GM19193 (cell line): ENCODE data around the gene TOLLIP.

Source experiments
- POLR2A ChIP-seq: IDR thresholded peaks from 4 replicates; pipeline ENCODE4 v1.6.1; 2011; ENCODE audit not compliant: insufficient read depth, insufficient read length; ENCODE audit errors: extremely low read depth

Gene TOLLIP

DNA sequence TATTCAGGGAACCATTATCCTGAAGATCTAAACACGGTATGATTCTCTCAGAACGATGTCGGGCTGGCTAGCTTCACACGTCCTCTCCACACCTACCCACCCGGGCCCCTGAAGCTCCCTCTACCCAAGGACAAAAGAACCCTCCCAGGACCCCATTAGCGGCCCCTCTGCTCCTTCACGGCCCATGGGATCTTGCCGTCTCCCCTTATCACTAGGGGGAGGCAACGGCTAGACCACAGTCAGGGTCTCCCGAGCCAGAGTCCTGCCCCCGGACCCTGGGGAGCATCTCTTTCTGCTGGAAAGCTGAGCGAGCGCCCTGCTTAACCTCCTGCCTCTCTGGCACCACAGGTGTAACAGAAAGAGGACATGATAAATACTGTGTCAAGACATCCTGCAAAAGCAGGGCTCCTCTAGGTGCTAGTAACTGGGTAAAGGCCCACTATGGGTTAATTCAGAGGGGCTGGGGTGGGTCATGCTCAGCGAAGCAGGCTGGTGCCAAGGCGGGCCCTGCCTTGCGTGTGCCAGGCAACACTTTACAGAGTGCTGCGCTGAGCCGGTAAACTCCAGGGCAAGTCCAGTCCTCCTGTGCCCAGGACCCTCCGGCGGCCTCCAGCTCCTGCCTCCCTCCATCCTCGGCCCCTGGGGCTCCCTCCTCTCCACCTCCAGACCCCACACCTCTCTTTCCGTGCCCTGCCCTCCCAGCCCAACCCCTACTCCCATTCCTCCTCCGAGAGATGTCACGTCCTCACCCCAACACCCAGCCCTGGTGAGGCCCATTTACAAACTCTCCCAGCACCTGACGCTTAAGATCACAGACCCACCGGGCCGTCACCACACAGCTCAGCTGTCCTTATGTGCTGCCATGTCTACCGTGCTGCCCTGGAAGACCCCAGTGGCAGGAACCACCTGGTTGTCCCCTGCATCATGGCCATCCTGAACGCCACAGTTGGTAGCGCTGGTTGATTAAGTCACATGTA, 3.0 kb downstream of the TOLLIP start:
- no peak for TF ChIP-seq POLR2A

DNA sequence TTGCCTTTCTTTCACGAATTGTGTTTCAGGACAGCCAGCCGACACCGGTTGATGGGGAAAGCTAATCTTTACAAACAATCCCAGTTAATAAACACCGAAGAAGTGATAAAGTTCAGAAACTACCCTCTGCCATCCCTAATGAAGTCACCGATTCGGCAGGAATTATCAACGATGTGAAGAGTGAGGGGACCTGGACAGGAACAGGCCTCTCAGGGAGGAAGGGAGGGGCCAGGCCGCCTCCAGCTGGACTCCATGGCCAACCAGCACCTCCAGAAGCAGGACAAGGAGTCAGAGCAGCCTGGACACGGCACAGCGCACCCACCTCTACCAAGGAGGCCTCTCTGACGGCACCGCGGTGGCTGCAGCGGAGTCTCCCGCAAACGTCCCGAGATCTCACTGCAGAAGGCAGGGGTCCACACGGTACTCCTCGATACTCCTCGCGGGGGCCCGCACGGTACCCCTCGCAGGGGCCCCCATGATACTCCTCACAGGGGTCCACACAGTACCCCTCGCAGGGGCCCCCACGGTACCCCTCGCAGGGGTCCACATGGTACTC, 3.9 kb downstream of the TOLLIP start:
- no peak for TF ChIP-seq POLR2A

- no peak for TF ChIP-seq POLR2A
Measured at GRCh38 chr11:1305063-1305495, 4.4 kb downstream of the TOLLIP start.

- no peak for TF ChIP-seq POLR2A
Measured at GRCh38 chr11:1304380-1304779, 5.1 kb downstream of the TOLLIP start.

DNA sequence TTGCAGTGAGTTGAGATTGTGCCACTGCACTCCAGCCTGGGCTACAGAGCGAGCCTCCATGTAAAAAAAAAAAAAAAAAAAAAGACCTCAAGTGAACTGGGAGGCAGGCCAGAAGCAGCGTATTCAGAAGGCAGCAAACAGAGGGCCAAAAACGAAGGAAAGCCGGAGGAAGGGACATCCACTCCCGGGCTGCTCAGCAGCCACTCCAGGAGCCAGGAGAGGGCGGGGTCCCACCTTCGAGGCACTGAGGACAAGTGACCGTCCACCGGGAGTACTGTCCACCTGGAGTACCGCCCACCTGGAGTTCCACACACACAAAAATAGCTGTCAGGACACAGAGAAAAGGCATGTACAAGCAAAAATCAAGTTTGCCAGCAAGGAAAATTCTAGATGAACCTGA, 5.5 kb downstream of the TOLLIP start:
- TF ChIP-seq POLR2A, result no peak

- TF ChIP-seq POLR2A, result no peak
Measured at GRCh38 chr11:1303126-1303821, 6.2 kb downstream of the TOLLIP start.

- TF ChIP-seq POLR2A, result no peak
Measured at GRCh38 chr11:1302461-1303125, 6.8 kb downstream of the TOLLIP start.

- no peak for TF ChIP-seq POLR2A
Measured at GRCh38 chr11:1302041-1302460, 7.4 kb downstream of the TOLLIP start.

DNA sequence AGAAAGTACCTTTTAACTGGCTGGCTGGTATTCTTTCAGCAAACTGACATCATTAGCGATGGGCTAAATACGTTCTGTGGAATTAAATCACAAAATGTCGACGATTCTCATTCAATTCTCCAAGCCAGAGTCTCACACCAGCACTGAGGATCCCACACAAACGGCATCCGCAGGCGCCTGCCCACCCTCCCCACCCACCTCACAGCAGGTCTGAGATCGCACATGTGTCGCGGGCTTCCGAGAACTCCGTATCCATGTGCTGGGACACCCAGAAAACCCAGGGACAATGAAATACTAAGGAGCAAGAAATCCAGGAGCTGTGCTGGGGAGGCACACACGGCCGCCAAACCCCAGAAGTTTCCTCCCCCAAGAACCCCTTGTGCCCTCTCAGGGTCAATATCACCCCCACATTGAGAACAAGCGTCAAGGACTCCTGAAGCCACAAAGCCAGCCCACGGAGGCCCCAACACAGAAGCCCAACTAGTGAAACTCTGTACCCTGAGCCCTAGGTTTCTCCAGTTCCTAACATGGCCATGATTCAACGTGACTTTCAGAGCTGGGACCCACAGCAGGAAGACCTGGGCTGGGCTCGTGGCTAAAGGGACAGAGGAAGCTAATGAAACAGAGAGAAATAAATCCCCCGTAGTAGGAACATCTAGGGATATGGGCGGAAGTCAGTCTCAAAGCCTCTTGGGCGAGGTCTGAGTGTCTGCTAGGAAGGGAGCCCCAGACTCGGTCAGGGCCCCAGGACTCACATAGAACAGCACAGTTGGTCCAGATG, 8.0 kb downstream of the TOLLIP start:
- no peak for TF ChIP-seq POLR2A

GRCh38 chr11:1300569-1301187, 8.8 kb downstream of the TOLLIP start:
- no peak for TF ChIP-seq POLR2A

DNA sequence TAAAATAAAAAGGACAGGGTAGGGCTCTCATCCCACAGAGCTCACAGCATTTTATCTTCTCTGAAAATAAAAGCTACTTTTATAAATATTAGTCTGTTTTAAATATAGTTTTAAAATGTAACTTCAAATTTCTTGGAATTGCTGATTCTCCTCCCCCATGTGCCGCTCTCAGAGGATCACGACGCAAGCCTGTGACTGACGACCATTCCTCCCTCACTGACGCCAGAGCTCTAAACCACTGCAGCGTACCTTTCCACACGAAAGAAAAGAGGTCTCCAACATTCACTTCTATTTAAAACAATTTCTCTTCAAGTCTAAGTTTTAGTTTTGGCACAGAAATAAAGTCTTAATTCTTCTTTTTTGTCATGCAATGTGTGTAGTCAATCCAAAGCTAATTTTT, 9.3 kb downstream of the TOLLIP start:
- no peak for TF ChIP-seq POLR2A

DNA sequence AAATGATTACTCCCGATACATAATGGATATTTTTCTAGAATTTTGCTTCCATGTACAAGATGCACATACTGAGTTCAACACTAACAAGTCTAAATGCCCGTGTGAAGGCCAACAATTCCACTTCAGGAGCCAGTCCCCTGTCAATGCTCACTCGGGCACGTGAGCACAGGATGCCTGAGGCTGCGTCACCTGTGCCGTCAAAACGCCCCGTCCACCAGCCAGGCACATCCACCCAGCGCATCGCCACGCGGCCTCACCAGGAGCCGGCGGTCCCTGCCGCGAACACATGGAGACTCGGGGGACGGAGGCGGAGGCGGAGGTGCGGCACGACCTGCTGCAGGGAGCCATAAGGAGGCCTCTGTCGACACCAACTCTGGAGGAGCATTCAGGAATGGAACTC, 9.8 kb downstream of the TOLLIP start:
- TF ChIP-seq POLR2A, result no peak

DNA sequence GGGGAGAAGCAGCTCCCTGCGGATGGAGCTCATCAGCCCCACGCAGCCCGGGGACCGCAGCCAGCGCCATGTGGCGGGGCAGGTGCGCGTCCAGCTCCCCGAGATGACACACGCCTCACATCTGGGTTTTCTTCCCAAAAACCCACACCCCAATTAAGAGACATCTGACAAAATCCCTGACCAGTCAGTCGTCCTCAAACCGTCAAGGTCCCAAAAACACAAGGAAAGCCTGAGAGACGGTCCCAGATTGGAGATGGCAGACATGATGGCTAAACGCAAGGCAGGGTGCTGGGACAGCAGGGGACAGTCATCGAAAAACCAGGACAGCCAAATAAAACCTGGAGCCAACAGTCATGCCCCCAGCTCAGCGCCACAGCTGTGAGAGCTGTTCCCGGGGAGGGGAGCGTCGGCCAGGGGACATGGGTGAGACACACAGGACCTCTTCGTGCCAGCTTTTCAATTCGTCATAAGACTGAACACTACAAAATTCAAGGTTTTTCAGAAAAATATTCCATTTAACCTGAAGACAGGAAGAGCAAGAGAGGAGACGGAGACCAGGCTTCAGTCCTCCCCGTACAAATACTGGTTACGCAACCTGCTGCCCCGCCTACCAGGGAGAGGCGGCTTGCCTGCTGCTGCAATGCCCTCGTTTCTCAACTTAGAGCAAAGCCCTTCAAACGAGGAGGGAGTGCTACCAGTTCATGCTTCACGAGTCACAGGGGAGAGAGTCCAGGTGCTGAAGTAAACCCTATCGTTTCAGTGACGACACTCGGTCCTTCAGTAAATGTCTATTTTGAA, 10.5 kb downstream of the TOLLIP start:
- TF ChIP-seq POLR2A, result no peak

- TF ChIP-seq POLR2A, result no peak
Measured at GRCh38 chr11:1297576-1298473, 11.6 kb downstream of the TOLLIP start.
